ENCODE data around the gene ZNF76.

Gene ZNF76

GRCh38 chr6:35267446-35267845 lies 7.9 kb downstream of the ZNF76 start:
- Histone ChIP-seq H3K36me3 (ENCODE audit: control insufficient read depth, insufficient read depth, low read length) (no peaks in the 10 kb centered on the region), H3K27me3 (ENCODE audit: control insufficient read depth, insufficient read depth, low read length) (no peaks in the 10 kb centered on the region), H3K9ac (ENCODE audit: low read depth, low read length) (no peak overlapping the region), H3K9me3 (ENCODE audit: control insufficient read depth, insufficient read depth, low read length) (no peaks in the 10 kb centered on the region), H3K4me1 (ENCODE audit: control insufficient read depth, insufficient read depth, low read length) (no peaks in the 10 kb centered on the region), H3K4me3 (ENCODE audit: low read depth, low read length) (no peak overlapping the region), H3K27ac (ENCODE audit: low read depth, low read length) (no peak overlapping the region)

- H3K9ac ChIP-seq (ENCODE audit: low read depth, low read length) = no peak overlapping the region
- H3K4me3 ChIP-seq (ENCODE audit: low read depth, low read length) = no peak overlapping the region
- H3K36me3 ChIP-seq (ENCODE audit: control insufficient read depth, insufficient read depth, low read length) = no peaks in the 10 kb centered on the region
- no peak overlapping the region for H3K27ac ChIP-seq (ENCODE audit: low read depth, low read length)
- no peaks in the 10 kb centered on the region for H3K27me3 ChIP-seq (ENCODE audit: control insufficient read depth, insufficient read depth, low read length)
- H3K9me3 ChIP-seq (ENCODE audit: control insufficient read depth, insufficient read depth, low read length) = no peaks in the 10 kb centered on the region
- H3K4me1 ChIP-seq (ENCODE audit: control insufficient read depth, insufficient read depth, low read length) = no peaks in the 10 kb centered on the region
Observed at GRCh38 chr6:35267897-35268296, 8.4 kb downstream of the ZNF76 start.

- Histone ChIP-seq H3K9me3 (ENCODE audit: control insufficient read depth, insufficient read depth, low read length) (no peaks in the 10 kb centered on the region), H3K4me3 (ENCODE audit: low read depth, low read length) (no peak overlapping the region), H3K36me3 (ENCODE audit: control insufficient read depth, insufficient read depth, low read length) (no peaks in the 10 kb centered on the region), H3K27me3 (ENCODE audit: control insufficient read depth, insufficient read depth, low read length) (no peaks in the 10 kb centered on the region), H3K4me1 (ENCODE audit: control insufficient read depth, insufficient read depth, low read length) (no peaks in the 10 kb centered on the region), H3K27ac (ENCODE audit: low read depth, low read length) (no peak overlapping the region), H3K9ac (ENCODE audit: low read depth, low read length) (no peak overlapping the region)
Observed at GRCh38 chr6:35272005-35272404, 12.5 kb downstream of the ZNF76 start.

- Histone ChIP-seq H3K9me3 (ENCODE audit: control insufficient read depth, insufficient read depth, low read length) (no peaks in the 10 kb centered on the region), H3K9ac (ENCODE audit: low read depth, low read length) (no peak overlapping the region)
Observed at GRCh38 chr6:35273822-35274559, 14.5 kb downstream of the ZNF76 start.

GRCh38 chr6:35275744-35276260 lies 16.3 kb downstream of the ZNF76 start:
- no peak overlapping the region for H3K4me3 ChIP-seq (ENCODE audit: low read depth, low read length)
- H3K9me3 ChIP-seq (ENCODE audit: control insufficient read depth, insufficient read depth, low read length) = no peaks in the 10 kb centered on the region
- H3K9ac ChIP-seq (ENCODE audit: low read depth, low read length) = no peak overlapping the region
- H3K27me3 ChIP-seq (ENCODE audit: control insufficient read depth, insufficient read depth, low read length) = no peaks in the 10 kb centered on the region
- H3K4me1 ChIP-seq (ENCODE audit: control insufficient read depth, insufficient read depth, low read length) = no peaks in the 10 kb centered on the region
- H3K27ac ChIP-seq (ENCODE audit: low read depth, low read length) = no peak overlapping the region
- H3K36me3 ChIP-seq (ENCODE audit: control insufficient read depth, insufficient read depth, low read length) = no peaks in the 10 kb centered on the region

More at GRCh38 chr6:35273822-35274559, 14.5 kb downstream of the ZNF76 start:
- H3K4me1 ChIP-seq (ENCODE audit: control insufficient read depth, insufficient read depth, low read length) = no peaks in the 10 kb centered on the region
- no peak overlapping the region for H3K27ac ChIP-seq (ENCODE audit: low read depth, low read length)
- H3K4me3 ChIP-seq (ENCODE audit: low read depth, low read length) = no peak overlapping the region
- no peaks in the 10 kb centered on the region for H3K27me3 ChIP-seq (ENCODE audit: control insufficient read depth, insufficient read depth, low read length)
- no peaks in the 10 kb centered on the region for H3K36me3 ChIP-seq (ENCODE audit: control insufficient read depth, insufficient read depth, low read length)

GRCh38 chr6:35278708-35279107 lies 19.2 kb downstream of the ZNF76 start:
- no peak overlapping the region for H3K27ac ChIP-seq (ENCODE audit: low read depth, low read length)
- peaks cover 24% of the 10 kb centered on the region for H3K36me3 ChIP-seq (ENCODE audit: control insufficient read depth, insufficient read depth, low read length)
- H3K27me3 ChIP-seq (ENCODE audit: control insufficient read depth, insufficient read depth, low read length) = no peaks in the 10 kb centered on the region
- H3K4me1 ChIP-seq (ENCODE audit: control insufficient read depth, insufficient read depth, low read length) = no peaks in the 10 kb centered on the region
- no peaks in the 10 kb centered on the region for H3K9me3 ChIP-seq (ENCODE audit: control insufficient read depth, insufficient read depth, low read length)
- H3K9ac ChIP-seq (ENCODE audit: low read depth, low read length) = no peak overlapping the region
- no peak overlapping the region for H3K4me3 ChIP-seq (ENCODE audit: low read depth, low read length)

GRCh38 chr6:35280903-35281302 lies 21.4 kb downstream of the ZNF76 start:
- no peaks in the 10 kb centered on the region for H3K4me1 ChIP-seq (ENCODE audit: control insufficient read depth, insufficient read depth, low read length)
- no peak overlapping the region for H3K27ac ChIP-seq (ENCODE audit: low read depth, low read length)
- no peaks in the 10 kb centered on the region for H3K9me3 ChIP-seq (ENCODE audit: control insufficient read depth, insufficient read depth, low read length)
- H3K27me3 ChIP-seq (ENCODE audit: control insufficient read depth, insufficient read depth, low read length) = no peaks in the 10 kb centered on the region
- H3K36me3 ChIP-seq (ENCODE audit: control insufficient read depth, insufficient read depth, low read length) = peaks cover 39% of the 10 kb centered on the region
- H3K9ac ChIP-seq (ENCODE audit: low read depth, low read length) = no peak overlapping the region
- no peak overlapping the region for H3K4me3 ChIP-seq (ENCODE audit: low read depth, low read length)

- H3K27ac ChIP-seq (ENCODE audit: low read depth, low read length) = no peak overlapping the region
- H3K9me3 ChIP-seq (ENCODE audit: control insufficient read depth, insufficient read depth, low read length) = no peaks in the 10 kb centered on the region
- no peaks in the 10 kb centered on the region for H3K4me1 ChIP-seq (ENCODE audit: control insufficient read depth, insufficient read depth, low read length)
- peaks cover 54% of the 10 kb centered on the region for H3K36me3 ChIP-seq (ENCODE audit: control insufficient read depth, insufficient read depth, low read length)
- no peaks in the 10 kb centered on the region for H3K27me3 ChIP-seq (ENCODE audit: control insufficient read depth, insufficient read depth, low read length)
- no peak overlapping the region for H3K4me3 ChIP-seq (ENCODE audit: low read depth, low read length)
- H3K9ac ChIP-seq (ENCODE audit: low read depth, low read length) = no peak overlapping the region
Observed at GRCh38 chr6:35282472-35282871, 22.9 kb downstream of the ZNF76 start.

GRCh38 chr6:35283361-35283760 lies 23.8 kb downstream of the ZNF76 start:
- Histone ChIP-seq H3K36me3 (ENCODE audit: control insufficient read depth, insufficient read depth, low read length) (peaks cover 63% of the 10 kb centered on the region), H3K4me3 (ENCODE audit: low read depth, low read length) (no peak overlapping the region), H3K9me3 (ENCODE audit: control insufficient read depth, insufficient read depth, low read length) (no peaks in the 10 kb centered on the region), H3K27ac (ENCODE audit: low read depth, low read length) (no peak overlapping the region), H3K27me3 (ENCODE audit: control insufficient read depth, insufficient read depth, low read length) (no peaks in the 10 kb centered on the region), H3K9ac (ENCODE audit: low read depth, low read length) (no peak overlapping the region), H3K4me1 (ENCODE audit: control insufficient read depth, insufficient read depth, low read length) (no peaks in the 10 kb centered on the region)

- Histone ChIP-seq H3K9me3 (ENCODE audit: control insufficient read depth, insufficient read depth, low read length) (no peaks in the 10 kb centered on the region), H3K4me3 (ENCODE audit: low read depth, low read length) (no peak overlapping the region), H3K36me3 (ENCODE audit: control insufficient read depth, insufficient read depth, low read length) (peaks cover 77% of the 10 kb centered on the region), H3K27me3 (ENCODE audit: control insufficient read depth, insufficient read depth, low read length) (no peaks in the 10 kb centered on the region), H3K27ac (ENCODE audit: low read depth, low read length) (no peak overlapping the region), H3K9ac (ENCODE audit: low read depth, low read length) (no peak overlapping the region), H3K4me1 (ENCODE audit: control insufficient read depth, insufficient read depth, low read length) (no peaks in the 10 kb centered on the region)
Observed at GRCh38 chr6:35287671-35288396, 28.3 kb downstream of the ZNF76 start.

GRCh38 chr6:35288834-35289233 lies 29.3 kb downstream of the ZNF76 start:
- H3K4me3 ChIP-seq (ENCODE audit: low read depth, low read length) = no peak overlapping the region
- H3K27ac ChIP-seq (ENCODE audit: low read depth, low read length) = no peak overlapping the region
- H3K36me3 ChIP-seq (ENCODE audit: control insufficient read depth, insufficient read depth, low read length) = peaks cover 73% of the 10 kb centered on the region
- H3K9ac ChIP-seq (ENCODE audit: low read depth, low read length) = no peak overlapping the region
- no peaks in the 10 kb centered on the region for H3K4me1 ChIP-seq (ENCODE audit: control insufficient read depth, insufficient read depth, low read length)
- H3K9me3 ChIP-seq (ENCODE audit: control insufficient read depth, insufficient read depth, low read length) = no peaks in the 10 kb centered on the region
- H3K27me3 ChIP-seq (ENCODE audit: control insufficient read depth, insufficient read depth, low read length) = no peaks in the 10 kb centered on the region
